GM21529 (cell line): ENCODE results near the gene AGRN.
"Not testable (repeated sequence)": the region's sequence is repeated elsewhere in the genome, so short reads cannot be mapped to it uniquely, and the experiment has no call there.

Experiments used
- ATAC-seq: cut with Tn5 transposase; IDR thresholded peaks from one replicate; pipeline ENCODE4 v1.9.1; 2021; ENCODE audit not compliant: unreplicated experiment

Gene AGRN

DNA sequence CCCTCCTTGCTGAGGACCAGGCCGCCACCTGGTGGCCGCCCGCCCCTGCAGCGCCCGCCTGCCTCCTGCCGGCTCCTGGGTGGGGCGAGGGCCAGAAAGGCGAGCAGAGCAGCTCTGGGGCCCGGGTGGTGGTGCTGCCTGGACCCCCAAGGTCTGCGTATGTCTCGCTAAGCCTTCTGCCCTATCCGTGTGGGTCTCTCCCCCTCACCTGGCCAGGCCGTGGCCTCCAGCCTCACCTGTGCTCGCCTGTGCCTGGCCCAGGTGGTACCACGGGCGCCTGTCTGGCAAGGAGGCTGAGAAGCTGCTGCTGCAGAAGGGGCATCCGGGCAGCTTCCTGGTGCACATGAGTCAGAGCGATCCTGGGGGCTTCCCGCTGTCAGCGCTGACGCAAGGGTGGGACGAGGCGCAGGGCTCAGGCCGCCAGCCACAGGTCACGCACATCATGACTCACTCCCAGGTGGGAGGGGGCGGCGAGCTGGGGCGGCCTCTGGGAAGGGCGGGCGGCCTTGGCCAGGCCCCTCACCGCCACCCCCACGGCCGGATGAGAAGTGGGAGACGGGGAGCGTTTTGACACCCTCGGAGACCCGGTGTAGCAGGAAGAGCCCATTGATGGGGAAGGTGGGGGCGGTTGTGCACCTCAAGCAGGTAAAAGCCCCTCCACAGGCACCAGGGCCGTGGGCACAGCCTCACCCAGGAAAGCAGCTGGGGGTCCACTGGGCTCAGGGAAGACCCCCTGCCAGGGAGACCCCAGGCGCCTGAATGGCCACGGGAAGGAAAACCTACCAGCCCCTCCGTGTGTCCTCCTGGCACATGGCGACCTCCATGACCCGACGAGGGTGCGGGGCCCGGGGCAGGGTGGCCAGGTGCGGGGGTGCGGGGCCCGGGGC is 44.3 kb downstream of the AGRN start:
- peak; percentile 46 for ATAC-seq

DNA sequence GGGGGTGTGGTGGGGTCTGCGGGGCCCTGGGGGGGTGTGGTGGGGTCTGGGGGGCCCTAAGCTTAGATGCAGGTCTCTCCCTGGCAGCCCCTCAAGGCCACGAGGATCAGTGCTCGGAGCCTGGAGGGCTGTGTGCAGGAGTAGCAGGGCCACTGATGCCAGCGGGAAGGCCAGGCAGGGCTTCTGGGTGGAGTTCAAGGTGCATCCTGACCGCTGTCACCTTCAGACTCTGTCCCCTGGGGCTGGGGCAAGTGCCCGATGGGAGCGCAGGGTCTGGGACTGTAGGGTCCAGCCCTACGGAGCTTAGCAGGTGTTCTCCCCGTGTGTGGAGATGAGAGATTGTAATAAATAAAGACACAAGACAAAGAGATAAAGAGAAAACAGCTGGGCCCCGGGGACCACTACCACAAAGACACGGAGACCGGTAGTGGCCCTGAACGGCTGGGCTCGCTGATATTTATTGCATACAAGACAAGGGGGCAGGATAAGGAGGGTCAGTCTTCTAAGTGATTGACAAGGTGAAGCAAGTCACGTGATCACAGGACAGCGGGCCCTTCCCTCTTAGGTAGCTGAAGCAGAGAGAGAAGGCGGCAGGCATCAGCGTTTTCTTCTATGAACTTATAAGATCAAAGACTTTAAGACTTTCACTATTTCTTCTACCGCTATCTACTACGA is 45.5 kb downstream of the AGRN start:
- no peak for ATAC-seq

DNA sequence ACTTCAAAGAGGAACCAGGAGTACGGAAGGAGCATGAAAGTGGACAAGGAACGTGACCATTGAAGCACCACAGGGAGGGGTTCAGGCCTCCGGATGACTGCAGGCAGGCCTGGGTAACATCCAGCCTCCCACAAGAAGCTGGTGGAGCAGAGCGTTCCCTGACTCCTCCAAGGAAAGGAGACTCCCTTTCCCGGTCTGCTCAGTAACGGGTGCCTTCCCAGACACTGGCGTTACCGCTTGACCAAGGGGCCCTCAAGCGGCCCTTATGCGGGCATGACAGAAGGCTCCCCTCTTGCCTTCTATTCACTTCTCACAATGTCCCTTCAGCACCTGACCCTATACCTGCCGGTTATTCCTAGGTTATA is 46.0 kb downstream of the AGRN start:
- ATAC-seq, result not testable (repeated sequence)

DNA sequence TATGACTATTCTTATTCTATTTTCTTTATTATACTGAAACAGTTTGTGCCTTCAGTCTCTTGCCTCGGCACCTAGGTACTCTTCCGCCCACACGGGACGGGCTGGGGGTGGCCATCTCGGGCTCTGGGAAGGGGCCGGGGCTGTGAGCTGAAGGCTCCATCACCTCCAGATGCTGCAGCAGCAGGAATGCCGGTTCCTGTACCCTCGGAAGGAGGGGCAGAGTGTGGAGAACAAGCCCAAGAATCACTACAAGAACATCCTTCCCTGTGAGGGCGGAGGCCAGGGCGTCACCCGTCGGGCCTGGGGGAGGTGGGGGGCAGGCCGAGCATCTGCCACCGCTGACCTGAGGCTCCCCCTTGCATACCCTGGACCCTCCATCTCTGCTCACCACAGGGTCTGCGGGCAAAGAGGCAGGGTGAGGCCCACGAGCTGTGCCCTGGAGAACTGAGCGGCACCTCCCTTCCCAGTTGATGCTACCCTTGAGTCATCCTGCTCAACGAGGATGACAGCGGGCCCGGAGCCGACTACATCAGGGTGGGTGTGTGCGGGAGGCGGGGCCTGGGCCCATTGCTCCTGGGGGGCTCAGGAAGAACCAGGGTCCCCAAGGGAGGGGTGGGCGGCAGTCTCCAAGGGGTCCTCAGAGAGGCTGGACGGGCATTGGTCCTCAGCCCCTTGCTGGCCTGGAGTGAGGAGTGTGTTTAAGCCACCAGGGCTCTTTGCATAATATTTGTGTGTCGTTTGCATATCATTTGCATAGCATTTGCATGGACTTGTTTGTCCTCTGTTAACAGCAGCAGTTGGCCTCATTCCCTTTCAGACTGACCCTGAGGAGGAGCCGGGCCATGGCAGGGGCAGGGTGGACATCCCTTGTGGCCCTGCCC is 46.7 kb downstream of the AGRN start:
- no peak for ATAC-seq

DNA sequence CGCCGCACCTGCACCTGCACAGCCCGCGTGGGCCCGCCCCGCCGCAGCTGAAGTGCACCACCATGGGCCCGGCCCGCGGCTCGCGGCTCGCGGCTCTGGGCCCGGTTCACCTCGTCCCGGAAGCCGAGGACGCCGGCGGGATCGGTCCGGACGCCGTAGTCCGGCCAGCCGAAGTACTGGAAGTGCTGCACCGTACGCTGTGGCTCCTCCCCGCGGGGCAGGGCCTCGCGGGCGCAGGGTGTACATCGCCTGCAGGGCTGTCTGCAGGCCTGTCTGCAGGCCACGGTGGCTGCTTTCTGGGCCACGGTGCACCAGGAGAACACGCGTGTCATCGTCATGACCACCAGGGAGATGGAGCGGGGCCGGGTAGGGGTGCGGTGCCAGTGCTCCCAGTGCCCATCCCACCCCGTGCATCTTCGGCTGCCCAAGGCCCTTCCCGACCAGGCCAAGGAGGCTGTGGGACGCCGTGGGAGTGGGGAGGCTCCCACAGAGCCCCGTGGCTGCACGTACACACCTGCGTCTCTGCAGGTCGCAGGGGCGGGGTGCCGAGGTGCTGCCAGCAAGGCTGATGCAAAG is 47.5 kb downstream of the AGRN start:
- ATAC-seq, result no peak

DNA sequence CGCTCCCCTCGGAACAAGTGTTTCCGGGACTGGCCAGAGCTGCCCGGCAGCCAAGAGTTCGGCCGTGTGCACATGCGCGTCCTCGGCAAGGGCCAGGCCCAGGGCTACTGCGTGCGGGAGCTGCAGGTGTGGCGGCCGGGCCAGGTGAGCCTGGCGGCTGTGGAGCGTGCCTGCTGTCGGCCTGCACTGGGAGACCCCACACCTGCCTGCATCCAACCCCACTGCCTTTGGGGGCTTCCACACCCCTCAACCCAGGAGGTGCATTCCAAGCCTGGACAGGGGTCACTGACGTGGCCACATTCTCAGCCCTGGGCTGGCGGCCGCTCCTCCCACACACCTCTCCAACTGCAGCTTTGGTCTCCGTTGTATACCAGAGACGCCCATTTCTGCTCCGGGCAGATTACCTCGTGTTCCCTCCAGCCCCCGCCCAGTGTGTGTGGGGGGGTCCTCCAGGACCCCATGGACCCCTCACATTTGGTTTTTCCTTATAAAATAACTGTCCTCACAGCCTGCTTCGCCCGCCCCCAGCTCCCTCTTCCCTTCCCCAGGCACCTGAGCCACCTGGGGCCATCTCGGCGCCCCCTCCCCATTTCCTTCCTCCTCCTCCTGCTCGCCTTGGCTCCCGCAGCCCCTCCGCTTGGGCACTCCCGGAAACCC is 48.1 kb downstream of the AGRN start:
- ATAC-seq, result no peak

DNA sequence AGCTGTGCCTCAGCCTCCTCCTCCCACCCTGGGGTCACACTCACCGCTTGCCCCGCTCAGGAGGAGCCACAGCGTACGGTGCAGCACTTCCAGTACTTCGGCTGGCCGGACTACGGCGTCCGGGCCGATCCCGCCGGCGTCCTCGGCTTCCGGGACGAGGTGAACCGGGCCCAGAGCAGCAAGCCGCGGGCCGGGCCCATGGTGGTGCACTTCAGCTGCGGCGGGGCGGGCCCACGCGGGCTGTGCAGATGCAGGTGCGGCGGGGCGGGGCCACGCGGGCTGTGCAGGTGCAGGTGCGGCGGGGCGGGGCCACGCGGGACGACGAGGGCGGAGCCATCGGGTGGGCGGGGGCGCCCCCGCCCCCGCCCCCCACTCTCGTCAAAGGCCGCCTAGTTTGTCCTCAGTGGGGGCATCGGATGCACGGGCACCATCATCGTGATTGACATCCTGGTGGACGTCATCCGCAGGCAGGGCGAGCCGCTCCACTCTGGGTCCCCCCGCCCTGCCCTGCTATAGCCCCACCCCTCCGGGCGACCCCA is 48.7 kb downstream of the AGRN start:
- no peak for ATAC-seq

DNA sequence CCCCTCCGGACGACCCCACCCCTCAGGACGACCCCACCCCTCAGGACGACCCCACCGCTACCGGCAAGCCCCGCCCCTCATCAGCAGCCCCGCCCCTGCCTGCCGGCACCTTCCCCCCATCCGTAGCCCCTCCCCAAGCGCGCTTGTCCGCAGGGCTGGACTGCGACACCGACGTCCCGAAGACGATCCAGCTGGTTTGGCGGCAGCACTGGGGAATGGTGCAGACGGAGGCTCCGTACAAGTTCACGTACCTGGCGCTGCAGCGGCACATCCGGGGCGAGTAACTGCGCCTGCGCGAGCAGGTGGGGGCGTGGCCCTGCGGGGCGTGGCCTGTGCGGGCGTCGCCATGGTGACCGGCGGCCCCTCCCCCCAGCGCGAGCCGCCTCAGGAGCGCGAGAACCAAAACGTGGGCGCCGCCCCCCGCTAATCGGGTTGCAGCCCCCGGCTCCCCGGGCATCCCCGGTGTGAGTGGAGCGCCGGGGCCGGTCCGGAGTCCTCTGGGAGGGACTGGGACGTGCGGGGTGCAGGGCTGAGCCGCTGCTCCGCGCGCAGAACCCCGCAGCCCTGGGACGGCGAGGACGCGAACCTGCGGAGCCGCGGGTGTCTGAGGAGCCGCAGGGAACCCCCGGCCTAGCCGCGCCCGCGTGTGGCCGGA is 49.3 kb downstream of the AGRN start:
- ATAC-seq, result peak; percentile 55

DNA sequence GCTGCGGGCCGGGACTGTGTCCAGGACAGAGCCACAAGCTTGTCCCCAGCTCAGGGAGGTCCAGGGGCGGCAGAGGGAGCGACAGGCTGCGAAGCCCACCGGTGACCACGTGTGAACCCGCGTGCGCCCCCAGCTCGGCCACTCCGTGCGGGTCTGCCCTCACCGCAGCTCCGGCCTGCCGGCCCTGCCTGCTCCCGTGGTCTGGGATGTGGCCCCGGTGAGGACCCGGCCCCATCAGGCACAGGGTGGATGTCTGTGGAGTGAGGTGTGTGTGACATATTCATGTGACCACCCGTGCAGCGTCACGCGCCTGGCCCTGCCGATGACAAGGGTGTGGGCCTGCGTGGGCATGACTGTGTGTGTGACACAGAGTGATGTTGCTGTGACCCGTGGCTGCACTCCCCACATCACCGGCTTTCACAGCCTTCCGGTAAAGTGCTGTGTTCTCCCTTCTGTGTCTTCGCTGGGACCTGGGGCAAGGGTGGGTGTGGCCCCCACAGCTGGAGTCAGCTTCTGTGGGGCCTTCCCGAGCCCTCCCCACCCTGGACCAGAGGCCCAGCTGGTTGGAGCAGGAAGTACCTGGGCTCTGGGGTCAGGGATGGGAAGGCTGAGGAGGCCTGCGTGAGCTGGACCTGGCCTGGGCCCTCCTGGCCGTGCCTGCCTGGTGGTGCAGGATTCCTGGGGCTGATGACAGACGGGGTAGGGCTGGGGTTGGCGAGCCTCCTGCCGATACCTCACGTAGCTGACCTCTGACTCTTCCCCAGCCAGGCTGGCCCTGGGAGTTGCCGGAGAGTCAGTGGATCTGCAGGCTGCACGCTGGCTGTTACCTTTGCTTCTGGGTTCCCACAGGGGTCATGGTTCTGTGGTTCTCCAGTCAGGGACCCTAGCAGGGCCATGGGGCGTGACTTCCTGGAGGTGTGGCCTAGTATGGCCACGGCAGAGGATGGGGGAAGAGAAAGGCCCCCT is 50.1 kb downstream of the AGRN start:
- no peak for ATAC-seq

DNA sequence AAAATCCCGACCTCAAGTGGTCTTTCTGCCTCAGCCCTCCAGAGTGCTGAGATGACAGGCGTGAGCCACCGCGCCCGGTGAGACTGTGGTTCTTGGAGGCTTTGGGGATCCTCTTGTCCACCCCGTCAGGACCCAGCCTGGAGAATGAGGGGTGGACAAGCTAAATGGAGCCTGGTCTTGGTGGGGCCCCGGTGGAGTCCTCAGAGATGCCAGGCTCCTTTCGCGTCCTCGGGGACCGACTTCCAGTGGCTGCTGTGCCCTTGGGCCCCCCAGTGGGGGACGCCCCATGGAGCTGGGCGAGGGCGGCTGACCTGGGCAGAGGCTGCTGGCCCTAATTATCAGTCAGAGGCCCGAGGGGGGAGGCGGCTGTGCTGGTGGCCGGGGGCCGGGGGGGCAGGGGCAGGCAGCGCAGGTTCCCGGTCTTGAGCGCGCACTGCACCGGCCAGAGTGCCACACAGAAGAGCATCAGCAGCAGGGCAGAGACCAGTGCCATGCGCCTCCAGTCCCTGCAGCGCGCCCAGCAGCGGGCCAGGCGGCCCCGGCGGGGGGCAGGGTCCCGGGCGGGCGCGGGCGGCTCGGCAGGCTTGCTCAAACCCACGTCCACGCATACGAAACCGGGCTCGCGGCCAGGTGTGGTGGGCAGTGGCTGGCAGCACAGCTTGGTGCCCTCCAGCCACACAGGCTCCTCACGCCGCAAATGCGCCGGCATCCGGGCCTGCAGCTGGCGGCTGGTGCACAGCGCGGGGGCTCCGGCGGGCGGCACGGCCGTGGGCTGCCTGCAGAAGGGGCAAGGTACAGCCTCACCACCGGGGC is 51.8 kb downstream of the AGRN start:
- no peak for ATAC-seq

DNA sequence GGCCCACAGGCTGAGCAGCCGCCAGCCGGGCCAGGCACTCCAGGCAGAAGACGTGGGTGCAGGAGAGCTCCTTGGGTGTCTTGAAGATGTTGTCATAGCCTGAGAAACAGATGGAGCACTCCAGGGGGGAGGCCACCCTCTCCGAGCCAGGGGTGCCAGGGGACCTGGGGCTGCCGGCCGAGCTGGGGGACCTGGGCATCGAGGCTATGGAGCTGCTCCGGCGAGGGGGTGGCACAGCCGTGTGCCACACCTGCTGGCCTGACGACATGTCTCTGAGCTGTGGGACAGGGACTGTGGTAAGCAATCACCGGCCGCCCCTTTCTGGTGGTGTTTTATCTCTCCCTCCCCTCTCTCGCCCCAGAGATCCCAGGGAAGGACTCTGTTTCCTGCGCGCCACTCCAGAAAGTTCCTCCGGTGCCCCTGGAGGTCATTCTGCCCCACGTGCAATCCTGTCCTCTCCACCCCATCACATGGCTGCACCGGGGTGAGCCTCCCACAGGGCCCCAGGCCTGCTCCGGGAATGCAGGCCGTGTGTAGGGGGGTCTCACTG is 52.5 kb downstream of the AGRN start:
- ATAC-seq, result no peak

DNA sequence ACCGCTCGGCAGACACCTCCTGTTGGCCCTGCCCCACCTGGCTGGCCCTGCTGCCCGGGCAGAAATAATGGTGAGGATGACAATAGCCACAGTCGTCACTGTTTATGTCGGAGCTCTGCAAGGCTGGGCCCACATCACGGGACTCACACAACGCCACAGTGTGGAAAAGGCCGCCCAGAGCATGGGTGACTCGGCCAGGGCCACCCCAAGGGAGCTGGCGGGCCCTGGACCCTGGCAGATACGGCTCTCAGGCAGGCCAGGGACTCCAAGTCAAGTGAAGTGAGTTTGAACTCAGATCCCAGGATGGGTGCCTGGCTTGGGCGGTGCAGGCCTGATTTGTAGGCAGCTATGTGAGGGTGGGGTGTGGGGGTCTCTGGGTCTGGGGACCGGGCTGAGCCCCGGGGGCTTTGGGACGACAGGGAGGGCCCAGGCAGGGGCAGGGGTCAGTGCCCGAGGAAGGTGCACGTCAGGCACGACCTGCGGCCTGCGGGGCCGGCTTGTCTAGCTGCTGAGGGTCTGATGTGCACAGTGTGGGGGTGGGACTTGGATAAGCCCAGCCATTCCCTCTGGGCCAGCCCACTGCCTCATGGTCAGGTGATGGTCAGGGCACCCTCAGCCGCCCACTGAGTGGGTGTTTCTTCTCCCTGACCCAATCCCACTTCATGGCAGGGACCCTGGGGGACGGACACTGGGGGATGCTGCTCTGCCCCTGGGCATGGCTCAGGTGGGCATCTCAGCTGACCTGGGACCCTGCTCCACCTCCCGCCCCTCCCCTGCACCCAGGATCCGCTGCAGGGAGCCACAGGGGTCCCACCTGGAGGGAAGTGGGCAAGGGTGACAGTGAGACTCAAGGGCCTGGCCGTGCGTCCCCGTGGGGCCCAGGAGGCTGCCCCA is 53.2 kb downstream of the AGRN start:
- no peak for ATAC-seq

DNA sequence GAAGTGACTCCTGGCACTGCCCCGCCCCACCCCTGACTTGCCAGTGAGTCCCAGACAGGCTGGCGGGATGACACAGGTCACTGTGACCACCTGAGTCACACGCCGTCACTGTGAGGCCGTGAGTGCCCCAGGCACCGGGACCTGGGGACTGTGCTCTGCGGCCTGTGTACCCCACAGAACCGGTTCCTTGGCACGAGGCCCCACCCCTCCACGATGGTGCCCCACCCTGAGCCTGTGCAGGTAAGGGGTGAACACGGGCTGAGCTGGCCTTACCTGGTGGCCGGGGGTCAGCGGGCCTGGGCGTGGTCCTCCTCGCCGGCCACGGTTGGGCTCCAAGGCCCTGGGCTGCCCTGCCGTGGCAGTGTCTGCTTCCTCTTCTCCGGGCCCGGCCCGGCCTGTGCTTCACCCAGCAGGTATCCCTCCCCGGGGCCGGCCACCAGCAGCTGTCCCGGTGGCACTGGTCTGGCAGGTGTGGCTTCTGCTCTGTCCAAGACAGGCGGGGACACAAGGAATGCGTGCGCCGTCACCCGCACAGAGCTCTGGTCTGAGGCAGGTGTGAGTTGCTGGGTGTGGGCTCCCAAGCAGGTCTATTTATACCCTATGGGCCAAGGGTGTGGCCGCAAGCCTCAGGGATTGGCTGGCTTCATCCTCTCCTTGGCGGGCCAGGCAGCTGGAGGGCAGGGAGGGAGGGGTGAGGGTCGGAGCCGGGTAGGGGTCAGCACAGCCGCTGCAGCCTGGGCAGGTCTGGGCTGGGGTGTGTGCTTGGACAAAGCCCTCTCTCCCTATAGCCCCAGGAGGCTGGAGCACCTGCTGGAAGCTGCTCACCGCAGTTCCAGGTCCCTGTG is 54.0 kb downstream of the AGRN start, which contains the start of gene RNF223:
Gene RNF223 (minus strand): TSS at position 564 of the 845 bp plus-strand sequence. CDS start 1,740 bp downstream, outside the sequence.
- ATAC-seq, result no peak

DNA sequence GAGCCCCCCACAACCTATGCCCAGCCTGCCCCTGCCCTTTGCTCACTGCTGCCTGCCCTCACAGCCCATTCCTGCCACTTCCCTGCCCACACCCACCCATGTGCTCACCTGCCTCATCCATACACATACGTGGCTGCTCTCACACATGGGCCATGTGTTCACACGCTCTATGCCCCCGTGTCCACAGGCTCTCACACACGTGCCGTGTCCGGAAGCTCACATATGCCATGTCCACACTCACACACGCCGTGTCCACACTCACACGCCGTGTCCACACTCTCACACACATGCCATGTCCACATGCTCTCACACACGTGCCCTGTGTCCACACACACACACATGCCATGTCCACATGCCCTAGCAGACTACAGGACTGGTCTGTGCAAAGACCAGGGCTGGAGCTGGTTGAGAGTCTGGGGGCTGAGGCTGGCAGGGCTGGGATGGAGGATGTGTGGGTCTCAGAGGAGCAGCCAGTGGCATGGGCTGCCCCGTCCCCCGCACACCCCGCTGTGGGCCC is 54.8 kb downstream of the AGRN start:
- ATAC-seq, result no peak
